Measurements from ENCODE around the gene CRABP1. TPM values are rescaled to one million over a fixed set of nuclear protein-coding genes. Genes with fewer than 3 reads are reported as not detected.

Gene CRABP1
- total RNA-seq, 1 experiment from 2014 or later: 0.47 TPM

- Histone ChIP-seq H3K27me3 (ENCODE audit: insufficient read depth, low read length) (no peaks in the 10 kb centered on the region; the same call in 1 of the 2 replicates), H3K27ac (ENCODE audit: low read depth, low read length) (no peak overlapping the region), H3K36me3 (ENCODE audit: control insufficient read depth in 1 of 2, insufficient read depth in 2 of 2, low read length in 2 of 2) (no peaks in the 10 kb centered on the region), H3K4me3 (replicated peaks in 1 of 2; ENCODE audit: low read depth in 1 of 2, low read length in 2 of 2) (no peak overlapping the region), H3K4me1 (ENCODE audit: control insufficient read depth in 1 of 2, insufficient read depth in 2 of 2, low read length in 2 of 2) (no peaks in the 10 kb centered on the region), H3K9me3 (ENCODE audit: control insufficient read depth in 1 of 2, insufficient read depth in 1 of 2, low read depth in 1 of 2, low read length in 2 of 2) (no peaks in the 10 kb centered on the region), H3K79me2 (ENCODE audit: insufficient read depth, low read length) (no peaks in the 10 kb centered on the region), H3K9ac (ENCODE audit: low read length) (no peak overlapping the region), H4K20me1 (ENCODE audit: insufficient read depth) (no peaks in the 10 kb centered on the region), H3K4me2 (ENCODE audit: low read length) (no peak overlapping the region), H3K9me2 (ENCODE audit: insufficient read depth) (no peaks in the 10 kb centered on the region), H2AFZ (ENCODE audit: low read depth, low read length, poor library complexity, severe bottlenecking) (no peak overlapping the region)
- ChIA-PET RAD21 (ENCODE audit: low non-redundant PET in 1 of 2, low total read pairs in 2 of 2, uncharacterized antibody in 2 of 2, unreplicated experiment in 2 of 2) (no interaction called here), POLR2A (no interaction called here), CTCF (no interaction called here)
- no TSS peak for BruUV-seq (replicated peaks)
- TF ChIP-seq CEBPB (IDR thresholded peaks at IDR 0.05; ENCODE audit: low read depth) (no peak), POLR2A (IDR thresholded peaks at IDR 0.05; ENCODE audit: borderline replicate concordance, extremely low read depth, insufficient read depth, insufficient read length) (no peak), CBX3 (IDR thresholded peaks at IDR 0.05; ENCODE audit: low read depth) (no peak), RAD21 (IDR thresholded peaks at IDR 0.05; ENCODE audit: low read depth) (no peak), FOSL1 (IDR thresholded peaks at IDR 0.05; ENCODE audit: low read depth) (no peak), SP1 (IDR thresholded peaks at IDR 0.05; ENCODE audit: low read depth) (no peak), SIN3A (IDR thresholded peaks at IDR 0.05; ENCODE audit: low read depth) (no peak), POLR2AphosphoS5 (IDR thresholded peaks at IDR 0.05; ENCODE audit: low read depth, low read length) (no peak), ELF1 (IDR thresholded peaks at IDR 0.05; ENCODE audit: borderline replicate concordance, low read depth) (no peak), MAX (IDR thresholded peaks at IDR 0.05) (no peak), EZH2phosphoT487 (IDR thresholded peaks at IDR 0.05; ENCODE audit: borderline replicate concordance) (no peak), CTCF (IDR thresholded peaks at IDR 0.05 in 2 of 3, conservative IDR thresholded peaks at IDR 0.05 in 1 of 3; ENCODE audit: borderline replicate concordance in 1 of 3, insufficient read depth in 1 of 3, low read depth in 2 of 3, low read length in 2 of 3) (no peak), EGR1 (IDR thresholded peaks at IDR 0.05; ENCODE audit: low read depth) (no peak), EZH2 (IDR thresholded peaks at IDR 0.05) (no peak), ZFX (IDR thresholded peaks at IDR 0.05) (no peak), SRF (IDR thresholded peaks at IDR 0.05; ENCODE audit: low read depth) (no peak)
- DNase-seq (ENCODE audit: low read depth, low spot score) (no peak), ATAC-seq (no peak)
- intact Hi-C loops (cut with micrococcal nuclease): no loop called here
Observed at GRCh38 chr15:78389322-78389721, 49.2 kb downstream of the CRABP1 start.

Measured in HCT116 (cell line).